IMR-90 (cell line): Measurements from ENCODE around the gene ZNF580. TPM values are rescaled to one million over a fixed set of nuclear protein-coding genes. Genes with fewer than 3 reads are reported as not detected.

Source experiments
- ATAC-seq: fragments of 200-7000 bp; cut with Tn5 transposase; 2 replicates; pipeline ENCODE4 v1.9.1; 2020; ENCODE audit warnings: low read depth, mild to moderate bottlenecking, moderate library complexity
- BruUV-seq: library from RNA; stranded (reverse); fragments of 400-500 nt; replicated peaks from 2 replicates; lab custom pipeline; 2021; lab: Mats Ljungman, UMichigan
- CTCF ChIA-PET: fragments of 300-600 bp; formaldehyde crosslinking; extraction: SDS; loops from one replicate; lab custom pipeline; 2021; ENCODE audit warnings: antibody characterized with exemption; lab: Yijun Ruan, JAX
- POLR2A ChIA-PET: fragments of 300-600 bp; sonication (Branson Sonifier 250); formaldehyde crosslinking; loops from one replicate; lab custom pipeline; 2022; ENCODE audit warnings: antibody characterized with exemption; ENCODE audit not compliant: unreplicated experiment; lab: Charles Lee
- DNase-seq: peaks from one replicate; pipeline ENCODE4 v3.0.0; 2013
- H2AFZ ChIP-seq: replicated peaks from 2 replicates; pipeline ENCODE3; 2013; ENCODE audit warnings: low read length, mild to moderate bottlenecking; ENCODE audit not compliant: poor library complexity
- H2AK5ac ChIP-seq: 2 replicates; pipeline ENCODE4 v1.6.1; 2013; ENCODE audit warnings: low read depth, low read length, inconsistent platforms
- H2AK9ac ChIP-seq: replicated peaks from 2 replicates; pipeline ENCODE3; 2013; ENCODE audit warnings: mild to moderate bottlenecking, low read depth, low read length, moderate library complexity; ENCODE audit not compliant: poor library complexity
- H2BK120ac ChIP-seq: 2 replicates; pipeline ENCODE4 v1.6.1; 2013; ENCODE audit warnings: low read depth, low read length, inconsistent platforms
- H2BK15ac ChIP-seq: 3 replicates; pipeline ENCODE4 v1.6.1; 2013; ENCODE audit warnings: low read depth, low read length, inconsistent platforms
- H2BK20ac ChIP-seq: 2 replicates; pipeline ENCODE4 v1.6.1; 2013; ENCODE audit warnings: low read depth, mild to moderate bottlenecking, inconsistent platforms, low read length, moderate library complexity
- H2BK5ac ChIP-seq: 2 replicates; pipeline ENCODE4 v1.6.1; 2013; ENCODE audit warnings: mild to moderate bottlenecking, low read depth, low read length, inconsistent platforms; ENCODE audit not compliant: poor library complexity, severe bottlenecking
- H3K14ac ChIP-seq: replicated peaks from 2 replicates; pipeline ENCODE4 v1.6.1; 2013; ENCODE audit warnings: low read depth, low read length, inconsistent platforms
- H3K18ac ChIP-seq: 2 replicates; pipeline ENCODE4 v1.6.1; 2013; ENCODE audit warnings: low read depth, low read length, control low read depth
- H3K23ac ChIP-seq: 2 replicates; pipeline ENCODE4 v1.6.1; 2013; ENCODE audit warnings: low read depth, low read length, inconsistent platforms
- H3K27ac ChIP-seq: 2 replicates; pipeline ENCODE4 v1.5.1; 2013; ENCODE audit warnings: mild to moderate bottlenecking, control low read depth, low read length; ENCODE audit not compliant: insufficient read depth
- H3K27me3 ChIP-seq: 2 replicates; pipeline ENCODE4 v1.6.1; 2013; ENCODE audit warnings: low read length; ENCODE audit not compliant: control insufficient read depth, insufficient read depth
- H3K36me3 ChIP-seq: 2 replicates; pipeline ENCODE4 v1.6.1; 2013; ENCODE audit warnings: low read length, mixed read lengths; ENCODE audit not compliant: control insufficient read depth, insufficient read depth
- H3K4ac ChIP-seq: 2 replicates; pipeline ENCODE4 v1.6.1; 2013; ENCODE audit warnings: low read depth, low read length, inconsistent platforms
- H3K4me1 ChIP-seq: 2 replicates; pipeline ENCODE4 v1.6.1; 2013; ENCODE audit warnings: low read length, mixed read lengths; ENCODE audit not compliant: control insufficient read depth, insufficient read depth
- H3K4me2 ChIP-seq: 2 replicates; pipeline ENCODE4 v1.6.1; 2013; ENCODE audit warnings: low read depth, mild to moderate bottlenecking, control low read depth, low read length, moderate library complexity
- H3K4me3 ChIP-seq: 2 replicates; pipeline ENCODE4 v1.5.1; 2013; ENCODE audit warnings: low read depth, mild to moderate bottlenecking, control low read depth, low read length, moderate library complexity; ENCODE audit not compliant: insufficient read depth
- H3K56ac ChIP-seq: 2 replicates; pipeline ENCODE4 v1.6.1; 2013; ENCODE audit warnings: low read length, inconsistent platforms; ENCODE audit not compliant: insufficient read depth; ENCODE audit errors: extremely low read depth
- H3K79me1 ChIP-seq, 2 experiments: 2 replicates each; pipeline ENCODE4 v1.6.1; 2013; ENCODE audit warnings: low read length in 2 of 2, inconsistent platforms in 1 of 2, low read depth in 1 of 2
- H3K9ac ChIP-seq: 2 replicates; pipeline ENCODE4 v1.6.1; 2013; ENCODE audit warnings: low read depth, low read length, control low read depth
- H3K9me1 ChIP-seq: 2 replicates; pipeline ENCODE4 v1.6.1; 2013; ENCODE audit warnings: low read length, inconsistent platforms; ENCODE audit not compliant: insufficient read depth
- H3K9me3 ChIP-seq: 2 replicates; pipeline ENCODE4 v1.6.1; 2013; ENCODE audit warnings: low read length; ENCODE audit not compliant: control insufficient read depth, insufficient read depth
- H4K20me1 ChIP-seq: 2 replicates; pipeline ENCODE4 v1.6.1; 2013; ENCODE audit warnings: low read length, inconsistent platforms; ENCODE audit not compliant: insufficient read depth
- H4K5ac ChIP-seq: 2 replicates; pipeline ENCODE4 v1.6.1; 2013; ENCODE audit warnings: mild to moderate bottlenecking, low read depth, low read length, control low read depth
- H4K8ac ChIP-seq, 2 experiments: 2 replicates each; pipeline ENCODE4 v1.6.1; 2013; ENCODE audit warnings: low read depth in 2 of 2, low read length in 2 of 2, control low read depth in 1 of 2, inconsistent platforms in 1 of 2
- H4K91ac ChIP-seq: 2 replicates; pipeline ENCODE4 v1.6.1; 2013; ENCODE audit warnings: low read depth, low read length, inconsistent platforms; ENCODE audit not compliant: insufficient read depth
- BHLHE40 ChIP-seq: fragments of 150-350 bp; IDR thresholded peaks from 2 replicates; pipeline ENCODE4 v1.6.1; 2016; ENCODE audit warnings: mild to moderate bottlenecking, low read depth, low read length
- CEBPB ChIP-seq: IDR thresholded peaks from 2 replicates; pipeline ENCODE4 v1.6.1; 2012; ENCODE audit warnings: low read depth, low read length, improper control_type of control experiment
- ELK1 ChIP-seq: fragments of 150-350 bp; IDR thresholded peaks from 2 replicates; pipeline ENCODE4 v1.6.1; 2016; ENCODE audit warnings: low read depth, mild to moderate bottlenecking, low read length, moderate library complexity, borderline replicate concordance
- MAFK ChIP-seq: IDR thresholded peaks from 2 replicates; pipeline ENCODE4 v1.6.1; 2012; ENCODE audit warnings: low read depth, low read length, improper control_type of control experiment
- MXI1 ChIP-seq: IDR thresholded peaks from 2 replicates; pipeline ENCODE4 v1.6.1; 2012; ENCODE audit warnings: low read depth, mild to moderate bottlenecking, low read length, moderate library complexity, borderline replicate concordance
- RAD21 ChIP-seq: IDR thresholded peaks from 2 replicates; pipeline ENCODE4 v1.6.1; 2012; ENCODE audit warnings: low read length, improper control_type of control experiment
- RFX5 ChIP-seq: IDR thresholded peaks from 2 replicates; pipeline ENCODE4 v1.8.0; 2012; ENCODE audit warnings: low read depth, mild to moderate bottlenecking, low read length, moderate library complexity
- SMC3 ChIP-seq: fragments of 150-350 bp; IDR thresholded peaks from 2 replicates; pipeline ENCODE4 v1.6.1; 2016; ENCODE audit warnings: low read depth, mild to moderate bottlenecking, antibody characterized with exemption, low read length, moderate library complexity
- USF2 ChIP-seq: fragments of 150-350 bp; IDR thresholded peaks from 2 replicates; pipeline ENCODE4 v1.6.1; 2017; ENCODE audit warnings: mild to moderate bottlenecking, antibody characterized with exemption, low read length, low read depth
- WGBS, 2 experiments: methylation state at CpG; one replicate each; pipeline versions ENCODE4 v1.1.5 to v1.1.7; 2013; ENCODE audit warnings: missing lambda C conversion rate in 2 of 2; ENCODE audit not compliant: insufficient read length in 1 of 2; ENCODE audit errors: extremely low coverage in 2 of 2; 5-methylcytosine and 5-hydroxymethylcytosine counted together
- dilution Hi-C: fragments of 300-500 bp; cut with HindIII; formaldehyde crosslinking; loops from one replicate; pipeline ENCODE4 v1.14.3; 2018; ENCODE audit warnings: low sequenced_read_pairs; ENCODE audit not compliant: unreplicated experiment
- in situ Hi-C: fragments of 300-500 bp; cut with MboI; formaldehyde crosslinking; loops from 3 replicates; pipeline ENCODE4 v1.14.3; 2019; ENCODE audit warnings: low sequenced_read_pairs, inconsistent platforms, mixed read lengths
- intact Hi-C: fragments of 100-400 bp; cut with micrococcal nuclease; formaldehyde crosslinking; loops from 2 replicates; pipeline ENCODE4 v1.10.0; 2022
- polyA plus RNA-seq, 3 experiments: library from polyadenylated mRNA; depleted of rRNA; stranded (reverse); fragments of >200 nt; gene quantifications; 2 replicates each; pipeline ENCODE4 v1.2.3, GENCODE V29; 2012; ENCODE audit warnings: low replicate concordance in 1 of 3
- total RNA-seq: library from RNA; depleted of rRNA; stranded (reverse); fragments of >200 nt; gene quantifications from 2 replicates; pipeline ENCODE4 v1.2.3, GENCODE V29; 2012
- TF ChIP-seq, protein P1 (sequence below): conservative IDR thresholded peaks from 2 replicates; pipeline ENCODE4 v1.5.1; 2012; ENCODE audit warnings: mild to moderate bottlenecking, low read depth, low read length, improper control_type of control experiment

Gene ZNF580
- total and polyA plus RNA-seq, 2 of the 4 experiments (the other 2 are of a cell fraction) = 1.4 to 36.9 TPM

DNA sequence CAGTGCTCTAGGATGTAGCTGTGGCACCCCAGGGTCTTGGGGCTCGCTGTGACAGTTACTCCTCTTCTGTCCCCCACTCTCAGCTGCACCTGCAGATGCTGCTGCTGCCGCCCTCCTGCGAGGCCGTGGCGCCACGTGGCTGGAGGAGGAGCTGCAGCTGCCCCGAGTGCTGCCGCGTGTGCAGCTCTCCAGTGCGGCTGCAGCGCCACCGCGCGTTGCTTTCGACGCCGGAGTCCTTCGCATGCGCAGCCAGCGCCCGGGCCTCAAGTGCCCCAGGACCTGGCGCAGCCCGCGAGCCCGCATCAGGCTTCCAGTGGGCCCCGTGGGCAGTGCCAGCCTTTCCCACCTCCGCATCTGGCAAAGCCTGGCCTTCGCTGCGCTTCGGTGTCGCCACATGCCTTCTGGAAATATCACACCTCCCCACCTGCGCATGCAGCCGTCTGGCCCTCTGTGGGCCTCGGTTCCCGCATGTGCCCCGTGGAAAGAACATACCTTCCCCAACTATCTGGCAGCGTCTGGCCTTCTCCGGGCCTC is 692 bp upstream of the ZNF580 start:
- H3K9me1 ChIP-seq = peaks cover 14% of the 10 kb centered on the region
- peak; percentile 68 for DNase-seq
- intact Hi-C loops = no loop called here
- peak overlapping the region; percentile 79 to 84; a peak in 3 of 4 replicates for H4K8ac ChIP-seq
- no peak for ATAC-seq
- peak overlapping the region; percentile 82 for H4K91ac ChIP-seq
- peak overlapping the region; percentile 74 for H3K4me3 ChIP-seq
- dilution Hi-C loops = no loop called here
- peak overlapping the region; percentile 42 for H3K9ac ChIP-seq
- H2AK5ac ChIP-seq = peak overlapping the region; percentile 71
- H3K4me1 ChIP-seq = peaks cover 21% of the 10 kb centered on the region
- H3K23ac ChIP-seq = peak overlapping the region; percentile 99
- no TSS peak for BruUV-seq
- H2AFZ ChIP-seq = peak overlapping the region; percentile 90
- H3K27ac ChIP-seq = peak overlapping the region; percentile 59
- peaks cover 10% of the 10 kb centered on the region; the same call in 1 of the 2 replicates for H3K36me3 ChIP-seq
- no peak overlapping the region for H2BK15ac ChIP-seq
- 22% methylated on average over 35 of the region's 38 CpGs; no CpG with 5 or more reads in 1 of the 2 experiments for WGBS, 2 experiments
- H3K18ac ChIP-seq = no peak overlapping the region
- peak overlapping the region; percentile 82; the same call in 1 of the 2 replicates for H3K56ac ChIP-seq
- no peaks in the 10 kb centered on the region for H3K27me3 ChIP-seq
- peak overlapping the region; percentile 30 for H4K5ac ChIP-seq
- peak overlapping the region; percentile 16 for H3K4me2 ChIP-seq
- POLR2A ChIA-PET = no interaction called here
- in situ Hi-C loops = loop anchor here (25.0 kb wide), 2 partner anchors 353 to 528 kb away; partner anchors contain the start of genes BRSK1, HSPBP1 and PPP1R12C
- peaks cover 33 to 87% of the 10 kb centered on the region in 2 experiments for H3K79me1 ChIP-seq
- H4K20me1 ChIP-seq = 0 out of 2 replicates have a peak, but pooled peaks cover 9% of the 10 kb centered on the region
- H2AK9ac ChIP-seq = peak overlapping the region; percentile 95
- H3K9me3 ChIP-seq = no peaks in the 10 kb centered on the region
- CTCF ChIA-PET = no interaction called here
- H2BK20ac ChIP-seq = no peak overlapping the region
- peak overlapping the region; percentile 49 for H2BK5ac ChIP-seq
- TF ChIP-seq MXI1 (peak; percentile 82; the same call in 1 of the 2 replicates), SMC3 (0 out of 2 replicates have a peak, but pooled peaks have one; percentile 29), USF2 (peak; percentile 62), BHLHE40 (peak; percentile 12; the same call in 1 of the 2 replicates), RFX5 (no peak), ELK1 (no peak), RAD21 (peak; percentile 45), CEBPB (no peak), MAFK (no peak)
- TF ChIP-seq, protein P1, sequence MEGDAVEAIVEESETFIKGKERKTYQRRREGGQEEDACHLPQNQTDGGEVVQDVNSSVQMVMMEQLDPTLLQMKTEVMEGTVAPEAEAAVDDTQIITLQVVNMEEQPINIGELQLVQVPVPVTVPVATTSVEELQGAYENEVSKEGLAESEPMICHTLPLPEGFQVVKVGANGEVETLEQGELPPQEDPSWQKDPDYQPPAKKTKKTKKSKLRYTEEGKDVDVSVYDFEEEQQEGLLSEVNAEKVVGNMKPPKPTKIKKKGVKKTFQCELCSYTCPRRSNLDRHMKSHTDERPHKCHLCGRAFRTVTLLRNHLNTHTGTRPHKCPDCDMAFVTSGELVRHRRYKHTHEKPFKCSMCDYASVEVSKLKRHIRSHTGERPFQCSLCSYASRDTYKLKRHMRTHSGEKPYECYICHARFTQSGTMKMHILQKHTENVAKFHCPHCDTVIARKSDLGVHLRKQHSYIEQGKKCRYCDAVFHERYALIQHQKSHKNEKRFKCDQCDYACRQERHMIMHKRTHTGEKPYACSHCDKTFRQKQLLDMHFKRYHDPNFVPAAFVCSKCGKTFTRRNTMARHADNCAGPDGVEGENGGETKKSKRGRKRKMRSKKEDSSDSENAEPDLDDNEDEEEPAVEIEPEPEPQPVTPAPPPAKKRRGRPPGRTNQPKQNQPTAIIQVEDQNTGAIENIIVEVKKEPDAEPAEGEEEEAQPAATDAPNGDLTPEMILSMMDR = peak; percentile 61
- peak overlapping the region; percentile 98 for H3K14ac ChIP-seq
- peak overlapping the region; percentile 97 for H3K4ac ChIP-seq
- H2BK120ac ChIP-seq = 0 out of 2 replicates have a peak overlapping the region, but pooled peaks have one; percentile 28
